ENCODE measurements around the gene FAS.

DNA sequence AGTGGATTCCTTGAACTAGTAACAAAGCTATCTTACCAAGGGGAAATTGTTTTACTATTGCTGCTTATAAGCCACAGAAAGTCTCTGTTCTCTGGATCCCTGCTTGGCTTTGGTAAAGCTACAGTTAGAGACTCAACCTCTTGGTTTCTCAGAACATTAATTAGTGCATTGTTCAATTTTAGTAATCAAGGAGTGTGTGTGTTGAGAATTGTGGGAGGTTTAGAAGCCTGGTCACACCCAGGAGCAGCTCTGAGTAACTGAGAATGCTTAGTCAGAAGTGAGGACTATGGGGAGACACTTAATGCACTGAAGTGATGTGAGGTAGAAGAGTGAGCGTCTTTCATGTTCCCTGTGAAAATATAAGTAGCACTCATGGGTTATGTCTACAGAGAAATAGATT lies 29.8 kb upstream of the FAS start:
- TF ChIP-seq, protein P1, sequence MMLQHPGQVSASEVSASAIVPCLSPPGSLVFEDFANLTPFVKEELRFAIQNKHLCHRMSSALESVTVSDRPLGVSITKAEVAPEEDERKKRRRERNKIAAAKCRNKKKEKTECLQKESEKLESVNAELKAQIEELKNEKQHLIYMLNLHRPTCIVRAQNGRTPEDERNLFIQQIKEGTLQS (IDR thresholded peaks at IDR 0.05) = no peak
- TF ChIP-seq, protein P2, sequence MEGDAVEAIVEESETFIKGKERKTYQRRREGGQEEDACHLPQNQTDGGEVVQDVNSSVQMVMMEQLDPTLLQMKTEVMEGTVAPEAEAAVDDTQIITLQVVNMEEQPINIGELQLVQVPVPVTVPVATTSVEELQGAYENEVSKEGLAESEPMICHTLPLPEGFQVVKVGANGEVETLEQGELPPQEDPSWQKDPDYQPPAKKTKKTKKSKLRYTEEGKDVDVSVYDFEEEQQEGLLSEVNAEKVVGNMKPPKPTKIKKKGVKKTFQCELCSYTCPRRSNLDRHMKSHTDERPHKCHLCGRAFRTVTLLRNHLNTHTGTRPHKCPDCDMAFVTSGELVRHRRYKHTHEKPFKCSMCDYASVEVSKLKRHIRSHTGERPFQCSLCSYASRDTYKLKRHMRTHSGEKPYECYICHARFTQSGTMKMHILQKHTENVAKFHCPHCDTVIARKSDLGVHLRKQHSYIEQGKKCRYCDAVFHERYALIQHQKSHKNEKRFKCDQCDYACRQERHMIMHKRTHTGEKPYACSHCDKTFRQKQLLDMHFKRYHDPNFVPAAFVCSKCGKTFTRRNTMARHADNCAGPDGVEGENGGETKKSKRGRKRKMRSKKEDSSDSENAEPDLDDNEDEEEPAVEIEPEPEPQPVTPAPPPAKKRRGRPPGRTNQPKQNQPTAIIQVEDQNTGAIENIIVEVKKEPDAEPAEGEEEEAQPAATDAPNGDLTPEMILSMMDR (IDR thresholded peaks at IDR 0.05; ENCODE audit: low read depth, low read length, missing input control) = no peak
- TF ChIP-seq YY1 (IDR thresholded peaks at IDR 0.05) = no peak
- TF ChIP-seq, protein P3, sequence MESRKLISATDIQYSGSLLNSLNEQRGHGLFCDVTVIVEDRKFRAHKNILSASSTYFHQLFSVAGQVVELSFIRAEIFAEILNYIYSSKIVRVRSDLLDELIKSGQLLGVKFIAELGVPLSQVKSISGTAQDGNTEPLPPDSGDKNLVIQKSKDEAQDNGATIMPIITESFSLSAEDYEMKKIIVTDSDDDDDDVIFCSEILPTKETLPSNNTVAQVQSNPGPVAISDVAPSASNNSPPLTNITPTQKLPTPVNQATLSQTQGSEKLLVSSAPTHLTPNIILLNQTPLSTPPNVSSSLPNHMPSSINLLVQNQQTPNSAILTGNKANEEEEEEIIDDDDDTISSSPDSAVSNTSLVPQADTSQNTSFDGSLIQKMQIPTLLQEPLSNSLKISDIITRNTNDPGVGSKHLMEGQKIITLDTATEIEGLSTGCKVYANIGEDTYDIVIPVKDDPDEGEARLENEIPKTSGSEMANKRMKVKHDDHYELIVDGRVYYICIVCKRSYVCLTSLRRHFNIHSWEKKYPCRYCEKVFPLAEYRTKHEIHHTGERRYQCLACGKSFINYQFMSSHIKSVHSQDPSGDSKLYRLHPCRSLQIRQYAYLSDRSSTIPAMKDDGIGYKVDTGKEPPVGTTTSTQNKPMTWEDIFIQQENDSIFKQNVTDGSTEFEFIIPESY (IDR thresholded peaks at IDR 0.05) = no peak
- TF ChIP-seq GABPA (IDR thresholded peaks at IDR 0.05 in 1 of 2, conservative IDR thresholded peaks at IDR 0.05 in 1 of 2) = no peak
- no peak for TF ChIP-seq TAF1 (conservative IDR thresholded peaks at IDR 0.05)

Data from liver (tissue), 3 donors.